A549 (cell line): Measurements from ENCODE around the gene TEX22.

Source experiments
- CBX2 ChIP-seq: fragments of 200-600 bp; sonication (generic); IDR thresholded peaks from 2 replicates; pipeline ENCODE4 v1.6.1; 2016; ENCODE audit warnings: low read depth, mild to moderate bottlenecking, borderline replicate concordance
- CBX8 ChIP-seq: fragments of 200-600 bp; sonication (generic); IDR thresholded peaks from 2 replicates; pipeline ENCODE4 v1.6.1; 2016
- CEBPB ChIP-seq, 2 experiments: fragments of >200 bp in 1 of 2; sonication (Bioruptor Twin) in 1 of 2; formaldehyde crosslinking in 1 of 2; IDR thresholded peaks; 2 replicates each; pipeline ENCODE4 v1.6.1; 2012 to 2016
- CHD4 ChIP-seq: fragments of 200-600 bp; sonication (generic); IDR thresholded peaks from 2 replicates; pipeline ENCODE4 v1.6.1; 2016; ENCODE audit warnings: antibody characterized with exemption, mild to moderate bottlenecking, borderline replicate concordance
- EP300 ChIP-seq, 2 experiments: fragments of >200 bp; sonication (Bioruptor Twin); formaldehyde crosslinking; IDR thresholded peaks; 2 replicates in 1 of 2; 3 replicates in 1 of 2; pipeline ENCODE4 v1.6.1; 2016 to 2017
- KDM1A ChIP-seq: fragments of 200-600 bp; sonication (generic); IDR thresholded peaks from 2 replicates; pipeline ENCODE4 v1.6.1; 2016; ENCODE audit warnings: low read depth, mild to moderate bottlenecking
- POLR2A ChIP-seq: IDR thresholded peaks from 2 replicates; pipeline ENCODE4 v1.6.1; 2012; ENCODE audit warnings: mild to moderate bottlenecking, low read length
- POLR2AphosphoS2 ChIP-seq: conservative IDR thresholded peaks from 2 replicates; pipeline ENCODE4 v1.6.1; 2012; ENCODE audit warnings: low read length, improper control_type of control experiment, inconsistent platforms
- REST ChIP-seq: fragments of 200-600 bp; sonication (generic); IDR thresholded peaks from 2 replicates; pipeline ENCODE4 v1.6.1; 2016; ENCODE audit warnings: antibody characterized with exemption, mild to moderate bottlenecking, moderate library complexity
- RNF2 ChIP-seq: fragments of 200-600 bp; sonication (generic); IDR thresholded peaks from 2 replicates; pipeline ENCODE4 v1.6.1; 2016; ENCODE audit warnings: low read depth, mild to moderate bottlenecking, antibody characterized with exemption, moderate library complexity, borderline replicate concordance
- TP53 ChIP-seq: fragments of 250-450 bp; sonication (Bioruptor Pico); IDR thresholded peaks from 2 replicates; pipeline ENCODE4 v1.5.0; 2021; ENCODE audit warnings: mild to moderate bottlenecking, moderate library complexity
- TF ChIP-seq, protein P1 (sequence below): fragments of >200 bp; sonication (Bioruptor Twin); formaldehyde crosslinking; IDR thresholded peaks from 3 replicates; pipeline ENCODE4 v1.5.1; 2016

DNA sequence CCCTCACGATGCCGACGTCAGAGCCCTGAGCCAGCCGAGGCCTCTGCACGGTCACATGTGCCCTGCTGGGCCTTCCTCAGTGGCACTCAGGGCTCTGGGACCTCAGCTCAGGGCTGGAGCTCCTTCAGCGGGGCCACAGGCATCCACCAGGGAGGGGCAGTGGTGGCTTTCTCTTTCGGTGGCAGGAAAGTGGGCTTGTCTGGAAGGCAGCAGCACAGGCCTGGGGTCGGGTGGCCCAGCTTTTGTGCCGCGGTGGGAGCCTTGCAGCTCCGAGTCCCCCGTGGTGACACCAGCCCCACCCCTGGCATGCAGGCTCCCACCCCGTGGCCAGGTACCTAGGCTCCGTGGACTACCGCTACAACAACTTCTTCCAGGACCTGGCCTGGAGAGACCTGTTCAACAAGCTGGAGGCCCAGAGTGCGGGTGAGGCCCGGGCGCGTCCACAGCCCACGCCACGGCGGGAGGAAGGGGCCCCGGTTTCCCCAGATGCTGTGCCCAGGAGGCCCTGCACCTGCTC, 14.2 kb upstream of the TEX22 start:
- TF ChIP-seq, protein P1, sequence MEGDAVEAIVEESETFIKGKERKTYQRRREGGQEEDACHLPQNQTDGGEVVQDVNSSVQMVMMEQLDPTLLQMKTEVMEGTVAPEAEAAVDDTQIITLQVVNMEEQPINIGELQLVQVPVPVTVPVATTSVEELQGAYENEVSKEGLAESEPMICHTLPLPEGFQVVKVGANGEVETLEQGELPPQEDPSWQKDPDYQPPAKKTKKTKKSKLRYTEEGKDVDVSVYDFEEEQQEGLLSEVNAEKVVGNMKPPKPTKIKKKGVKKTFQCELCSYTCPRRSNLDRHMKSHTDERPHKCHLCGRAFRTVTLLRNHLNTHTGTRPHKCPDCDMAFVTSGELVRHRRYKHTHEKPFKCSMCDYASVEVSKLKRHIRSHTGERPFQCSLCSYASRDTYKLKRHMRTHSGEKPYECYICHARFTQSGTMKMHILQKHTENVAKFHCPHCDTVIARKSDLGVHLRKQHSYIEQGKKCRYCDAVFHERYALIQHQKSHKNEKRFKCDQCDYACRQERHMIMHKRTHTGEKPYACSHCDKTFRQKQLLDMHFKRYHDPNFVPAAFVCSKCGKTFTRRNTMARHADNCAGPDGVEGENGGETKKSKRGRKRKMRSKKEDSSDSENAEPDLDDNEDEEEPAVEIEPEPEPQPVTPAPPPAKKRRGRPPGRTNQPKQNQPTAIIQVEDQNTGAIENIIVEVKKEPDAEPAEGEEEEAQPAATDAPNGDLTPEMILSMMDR: no peak
- TF ChIP-seq CBX2 (no peak), REST (no peak), POLR2A (no peak), POLR2AphosphoS2 (no peak), KDM1A (no peak), RNF2 (no peak), CEBPB (IDR thresholded peaks at IDR 0.05) (no peak), TP53 (CRISPR knock-in tag) (no peak), CBX8 (no peak), EP300 (IDR thresholded peaks at IDR 0.05) (no peak), CHD4 (no peak)
